ENCODE measurements around the gene IL17A.

DNA sequence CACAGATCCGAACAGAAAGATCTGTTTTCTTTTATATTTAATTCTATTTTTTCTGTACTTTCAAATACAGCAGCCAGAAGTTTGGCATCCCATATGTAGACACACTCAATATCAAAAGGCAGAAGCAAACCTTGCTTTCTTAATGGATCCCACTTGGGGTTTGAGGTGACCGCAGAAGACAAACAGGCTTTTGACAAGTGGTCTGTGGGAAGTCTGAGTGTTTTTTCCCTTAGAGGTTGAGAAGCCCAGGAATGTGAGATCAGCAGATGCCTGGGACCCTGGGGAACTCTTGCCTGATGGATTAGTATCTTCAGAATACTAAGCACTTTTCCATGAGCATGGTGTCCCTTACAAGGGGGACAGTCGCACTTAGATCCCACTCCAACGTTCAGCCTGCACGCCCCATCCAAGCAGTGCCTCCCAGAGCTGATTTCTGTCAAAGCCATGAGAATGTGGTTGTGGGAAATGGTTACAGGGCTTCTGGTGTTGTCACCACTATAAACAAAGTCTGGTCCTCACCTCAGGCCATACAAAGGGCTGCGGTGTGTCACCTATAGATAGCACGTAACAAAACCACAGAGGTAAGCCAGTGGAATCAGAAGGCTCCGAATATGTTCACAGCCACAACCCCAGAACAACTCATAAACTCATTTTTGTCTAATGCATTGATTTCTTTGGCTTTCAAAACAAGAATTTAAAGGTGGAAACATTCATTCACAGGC, 45.4 kb downstream of the IL17A start:
- TF ChIP-seq, protein P1, sequence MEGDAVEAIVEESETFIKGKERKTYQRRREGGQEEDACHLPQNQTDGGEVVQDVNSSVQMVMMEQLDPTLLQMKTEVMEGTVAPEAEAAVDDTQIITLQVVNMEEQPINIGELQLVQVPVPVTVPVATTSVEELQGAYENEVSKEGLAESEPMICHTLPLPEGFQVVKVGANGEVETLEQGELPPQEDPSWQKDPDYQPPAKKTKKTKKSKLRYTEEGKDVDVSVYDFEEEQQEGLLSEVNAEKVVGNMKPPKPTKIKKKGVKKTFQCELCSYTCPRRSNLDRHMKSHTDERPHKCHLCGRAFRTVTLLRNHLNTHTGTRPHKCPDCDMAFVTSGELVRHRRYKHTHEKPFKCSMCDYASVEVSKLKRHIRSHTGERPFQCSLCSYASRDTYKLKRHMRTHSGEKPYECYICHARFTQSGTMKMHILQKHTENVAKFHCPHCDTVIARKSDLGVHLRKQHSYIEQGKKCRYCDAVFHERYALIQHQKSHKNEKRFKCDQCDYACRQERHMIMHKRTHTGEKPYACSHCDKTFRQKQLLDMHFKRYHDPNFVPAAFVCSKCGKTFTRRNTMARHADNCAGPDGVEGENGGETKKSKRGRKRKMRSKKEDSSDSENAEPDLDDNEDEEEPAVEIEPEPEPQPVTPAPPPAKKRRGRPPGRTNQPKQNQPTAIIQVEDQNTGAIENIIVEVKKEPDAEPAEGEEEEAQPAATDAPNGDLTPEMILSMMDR (conservative IDR thresholded peaks at IDR 0.05; ENCODE audit: low read depth, low read length) = no peak
- no peak for TF ChIP-seq EZH2 (IDR thresholded peaks at IDR 0.05; ENCODE audit: low read length, unreplicated experiment)

Data from PC-3 (cell line).